ENCODE results near the gene KIF5B.

DNA sequence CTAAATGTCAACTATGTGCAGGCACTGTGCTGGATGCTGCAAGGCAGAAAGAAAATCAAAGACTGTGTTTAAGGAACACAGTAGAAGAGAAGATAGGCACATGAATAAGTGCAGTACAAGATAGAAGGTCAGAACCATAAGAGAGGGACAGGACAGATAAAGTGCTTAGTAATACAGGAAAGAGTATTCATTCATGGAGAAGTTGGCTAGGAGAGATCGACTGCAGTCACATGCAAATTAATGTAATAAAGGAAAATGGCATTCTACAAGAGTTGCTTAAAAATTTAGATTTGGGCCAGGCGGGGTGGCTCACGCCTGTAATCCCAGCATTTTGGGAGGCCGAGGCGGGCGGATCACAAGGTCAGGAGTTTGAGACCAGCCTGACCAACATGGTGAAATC is 24.8 kb downstream of the KIF5B start:
- TF ChIP-seq POLR2A (IDR thresholded peaks at IDR 0.05), result no peak
- TF ChIP-seq, protein P1, sequence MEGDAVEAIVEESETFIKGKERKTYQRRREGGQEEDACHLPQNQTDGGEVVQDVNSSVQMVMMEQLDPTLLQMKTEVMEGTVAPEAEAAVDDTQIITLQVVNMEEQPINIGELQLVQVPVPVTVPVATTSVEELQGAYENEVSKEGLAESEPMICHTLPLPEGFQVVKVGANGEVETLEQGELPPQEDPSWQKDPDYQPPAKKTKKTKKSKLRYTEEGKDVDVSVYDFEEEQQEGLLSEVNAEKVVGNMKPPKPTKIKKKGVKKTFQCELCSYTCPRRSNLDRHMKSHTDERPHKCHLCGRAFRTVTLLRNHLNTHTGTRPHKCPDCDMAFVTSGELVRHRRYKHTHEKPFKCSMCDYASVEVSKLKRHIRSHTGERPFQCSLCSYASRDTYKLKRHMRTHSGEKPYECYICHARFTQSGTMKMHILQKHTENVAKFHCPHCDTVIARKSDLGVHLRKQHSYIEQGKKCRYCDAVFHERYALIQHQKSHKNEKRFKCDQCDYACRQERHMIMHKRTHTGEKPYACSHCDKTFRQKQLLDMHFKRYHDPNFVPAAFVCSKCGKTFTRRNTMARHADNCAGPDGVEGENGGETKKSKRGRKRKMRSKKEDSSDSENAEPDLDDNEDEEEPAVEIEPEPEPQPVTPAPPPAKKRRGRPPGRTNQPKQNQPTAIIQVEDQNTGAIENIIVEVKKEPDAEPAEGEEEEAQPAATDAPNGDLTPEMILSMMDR (IDR thresholded peaks at IDR 0.05), result no peak

Measured in lower leg skin (tissue), 3 donors.